Neural crest cell (in vitro differentiated cells): ENCODE results near the gene AMACR. TPM values are rescaled to one million over a fixed set of nuclear protein-coding genes. Genes with fewer than 3 reads are reported as not detected.
"Not testable (repeated sequence)": the region's sequence is repeated elsewhere in the genome, so short reads cannot be mapped to it uniquely, and the experiment has no call there.

Experiments used
- DNase-seq: peaks from one replicate; pipeline ENCODE4 v3.0.0; 2021; ENCODE audit warnings: low read depth, mixed read lengths, low spot score
- H3K27ac Mint-ChIP-seq: one replicate; pipeline ENCODE4 v1.8.0; 2021; ENCODE audit warnings: mild to moderate bottlenecking, mixed read lengths; ENCODE audit not compliant: unreplicated experiment
- H3K27me3 Mint-ChIP-seq: 2 replicates; pipeline ENCODE4 v1.8.0; 2021; ENCODE audit warnings: low read depth, mild to moderate bottlenecking, mixed read lengths
- H3K36me3 Mint-ChIP-seq: 2 replicates; pipeline ENCODE4 v1.8.0; 2021; ENCODE audit warnings: low read depth, mild to moderate bottlenecking, mixed read lengths
- H3K4me1 Mint-ChIP-seq: 2 replicates; pipeline ENCODE4 v1.8.0; 2021; ENCODE audit warnings: mixed read lengths
- H3K4me3 Mint-ChIP-seq: one replicate; pipeline ENCODE4 v1.8.0; 2021; ENCODE audit warnings: mild to moderate bottlenecking, mixed read lengths
- H3K9me3 Mint-ChIP-seq: 2 replicates; pipeline ENCODE4 v1.8.0; 2021; ENCODE audit warnings: mixed read lengths
- total RNA-seq: library from RNA; stranded (reverse); gene quantifications from 2 replicates; pipeline ENCODE4 v1.2.1, GENCODE V29; 2021
- TF ChIP-seq, protein P1 (sequence below): fragments of 200-600 bp; sonication (generic); conservative IDR thresholded peaks from 2 replicates; pipeline ENCODE4 v1.5.0; 2021; ENCODE audit warnings: antibody characterized with exemption, mild to moderate bottlenecking

Gene AMACR
- total RNA-seq, 1 donor from 2014 or later: 14.3 TPM

DNA sequence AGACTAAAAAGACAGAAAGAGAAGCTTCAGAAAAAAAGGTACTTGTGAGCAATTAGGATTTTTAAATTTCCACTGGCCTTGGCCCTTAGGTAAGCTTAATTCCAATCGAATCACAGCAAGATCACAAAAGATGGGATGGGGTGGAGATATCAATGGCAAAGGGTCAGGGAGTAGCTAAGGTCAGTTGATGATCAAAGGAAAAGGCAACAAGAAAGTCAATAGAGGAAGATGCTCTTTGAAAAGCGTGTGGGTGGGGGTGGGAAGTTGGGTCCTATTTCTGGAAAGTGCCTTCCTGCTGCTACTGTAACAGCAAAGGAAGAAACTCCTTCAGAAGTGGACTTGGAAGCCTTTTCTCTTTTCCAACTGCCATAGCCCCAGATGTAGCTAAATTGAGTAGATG lies 27.9 kb upstream of the AMACR start:
- Mint-ChIP-seq H3K27ac (peak overlapping the region; percentile 85), H3K27me3 (no peaks in the 10 kb centered on the region), H3K36me3 (peaks cover 23% of the 10 kb centered on the region), H3K4me1 (peaks cover 53% of the 10 kb centered on the region), H3K9me3 (peaks cover 5% of the 10 kb centered on the region), H3K4me3 (peak overlapping the region; percentile 28)
- TF ChIP-seq, protein P1, sequence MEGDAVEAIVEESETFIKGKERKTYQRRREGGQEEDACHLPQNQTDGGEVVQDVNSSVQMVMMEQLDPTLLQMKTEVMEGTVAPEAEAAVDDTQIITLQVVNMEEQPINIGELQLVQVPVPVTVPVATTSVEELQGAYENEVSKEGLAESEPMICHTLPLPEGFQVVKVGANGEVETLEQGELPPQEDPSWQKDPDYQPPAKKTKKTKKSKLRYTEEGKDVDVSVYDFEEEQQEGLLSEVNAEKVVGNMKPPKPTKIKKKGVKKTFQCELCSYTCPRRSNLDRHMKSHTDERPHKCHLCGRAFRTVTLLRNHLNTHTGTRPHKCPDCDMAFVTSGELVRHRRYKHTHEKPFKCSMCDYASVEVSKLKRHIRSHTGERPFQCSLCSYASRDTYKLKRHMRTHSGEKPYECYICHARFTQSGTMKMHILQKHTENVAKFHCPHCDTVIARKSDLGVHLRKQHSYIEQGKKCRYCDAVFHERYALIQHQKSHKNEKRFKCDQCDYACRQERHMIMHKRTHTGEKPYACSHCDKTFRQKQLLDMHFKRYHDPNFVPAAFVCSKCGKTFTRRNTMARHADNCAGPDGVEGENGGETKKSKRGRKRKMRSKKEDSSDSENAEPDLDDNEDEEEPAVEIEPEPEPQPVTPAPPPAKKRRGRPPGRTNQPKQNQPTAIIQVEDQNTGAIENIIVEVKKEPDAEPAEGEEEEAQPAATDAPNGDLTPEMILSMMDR: no peak
- DNase-seq: no peak

DNA sequence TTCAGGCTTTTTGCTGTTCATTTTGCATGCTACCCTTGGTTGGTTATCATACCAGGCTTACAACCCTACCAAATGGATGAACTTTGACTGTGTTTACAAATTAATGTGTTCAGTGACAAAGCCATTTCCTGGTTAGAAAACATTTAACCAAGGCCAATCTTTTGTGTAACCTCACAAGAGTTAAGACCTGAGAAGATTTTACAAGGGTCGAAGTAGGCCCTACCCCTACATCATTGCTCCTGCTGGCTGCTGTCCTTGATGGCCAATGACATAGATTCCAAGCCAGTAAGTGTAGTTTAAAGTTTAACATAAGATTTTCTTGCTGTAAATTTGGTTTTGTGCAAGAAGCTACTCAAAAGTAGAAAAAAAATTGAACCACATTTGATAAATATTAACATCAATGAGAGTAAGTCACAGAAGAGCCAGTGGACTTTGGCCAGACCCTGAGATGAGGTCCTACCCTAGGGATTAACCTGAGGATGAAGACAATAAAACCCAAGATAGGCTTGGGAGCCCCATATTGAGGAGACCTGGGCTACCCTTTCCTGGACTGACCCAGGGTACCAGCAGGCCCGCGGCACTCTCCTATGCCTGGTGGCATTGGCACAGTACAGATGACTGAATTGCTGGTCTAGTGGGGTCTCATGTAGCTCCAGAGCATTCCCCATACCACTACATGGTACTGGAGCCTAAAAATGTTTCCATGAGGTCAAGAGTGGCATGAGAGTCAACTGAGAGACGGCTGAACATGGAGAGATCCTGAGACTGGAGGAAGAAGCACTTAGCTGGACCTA lies 26.9 kb upstream of the AMACR start:
- peaks cover 8% of the 10 kb centered on the region for H3K9me3 Mint-ChIP-seq
- no peak overlapping the region for H3K4me3 Mint-ChIP-seq
- H3K27me3 Mint-ChIP-seq: no peaks in the 10 kb centered on the region
- DNase-seq: no peak
- peaks cover 45% of the 10 kb centered on the region for H3K4me1 Mint-ChIP-seq
- peaks cover 27% of the 10 kb centered on the region for H3K36me3 Mint-ChIP-seq
- TF ChIP-seq, protein P1: no peak
- H3K27ac Mint-ChIP-seq: peak overlapping the region; percentile 39

DNA sequence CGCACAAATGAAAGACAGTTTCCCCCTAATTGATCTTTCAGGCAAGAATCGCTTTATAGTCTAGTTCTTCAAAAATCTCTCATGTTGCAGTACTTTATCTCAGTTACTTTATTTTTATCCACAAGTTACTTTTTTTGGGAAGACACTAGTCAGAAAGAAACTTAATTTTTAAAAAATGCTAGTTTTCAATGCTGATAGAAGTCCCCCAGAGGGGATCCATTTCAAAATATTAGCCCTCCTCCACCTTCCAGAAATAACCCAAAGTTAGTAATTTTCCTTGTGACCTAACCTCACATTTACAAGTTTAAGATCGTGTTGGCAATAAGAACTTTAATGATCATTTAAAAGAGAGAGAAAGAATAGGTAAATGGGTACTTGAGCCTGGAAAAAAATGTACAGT lies 24.1 kb upstream of the AMACR start:
- DNase-seq: no peak
- Mint-ChIP-seq H3K27me3 (no peaks in the 10 kb centered on the region), H3K36me3 (peaks cover 27% of the 10 kb centered on the region), H3K9me3 (peaks cover 6% of the 10 kb centered on the region), H3K4me1 (peaks cover 19% of the 10 kb centered on the region), H3K4me3 (no peak overlapping the region), H3K27ac (no peak overlapping the region)
- TF ChIP-seq, protein P1: no peak

DNA sequence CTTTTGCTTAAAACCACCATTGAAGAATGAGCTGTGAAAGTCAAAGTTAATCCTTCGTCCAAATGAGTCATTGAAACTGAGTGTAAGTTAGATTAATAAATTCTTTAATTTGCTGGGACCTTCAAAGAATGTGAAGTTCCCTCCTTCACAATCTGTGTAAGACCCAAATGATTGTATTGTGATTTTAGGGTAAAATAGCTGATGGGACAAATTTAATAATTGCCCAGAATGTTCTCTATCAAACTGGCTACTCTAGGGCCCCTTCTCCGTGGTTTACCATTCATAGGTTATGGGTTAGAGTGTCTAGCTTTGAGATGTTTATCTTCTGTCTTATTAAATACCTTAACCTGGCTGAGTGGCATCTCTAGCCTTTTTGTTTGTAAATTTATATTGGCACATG lies 23.3 kb upstream of the AMACR start:
- Mint-ChIP-seq H3K9me3 (peaks cover 6% of the 10 kb centered on the region), H3K4me1 (peaks cover 18% of the 10 kb centered on the region), H3K27me3 (no peaks in the 10 kb centered on the region), H3K36me3 (peaks cover 29% of the 10 kb centered on the region), H3K4me3 (no peak overlapping the region), H3K27ac (no peak overlapping the region)
- DNase-seq: no peak
- TF ChIP-seq, protein P1: no peak

DNA sequence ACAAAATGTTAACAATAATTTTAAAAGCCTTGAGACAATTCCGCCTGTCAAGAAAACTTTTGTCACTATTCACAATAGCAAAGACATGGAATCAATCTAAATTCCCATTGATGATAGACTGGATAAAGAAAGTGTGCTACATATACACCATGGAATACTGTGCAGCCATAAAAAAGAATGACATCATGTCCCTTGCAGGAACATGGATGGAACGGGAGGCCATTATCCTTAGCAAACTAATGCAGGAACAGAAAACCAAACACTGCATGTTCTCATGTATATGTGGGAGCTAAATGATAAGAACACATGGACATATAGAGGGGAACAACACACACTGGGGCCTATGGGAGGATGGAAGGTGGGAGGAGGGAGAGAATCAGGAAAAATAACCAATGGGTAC lies 22.7 kb upstream of the AMACR start:
- Mint-ChIP-seq H3K36me3 (peaks cover 29% of the 10 kb centered on the region), H3K4me1 (peaks cover 13% of the 10 kb centered on the region)
- not testable (repeated sequence) for H3K27me3 Mint-ChIP-seq

DNA sequence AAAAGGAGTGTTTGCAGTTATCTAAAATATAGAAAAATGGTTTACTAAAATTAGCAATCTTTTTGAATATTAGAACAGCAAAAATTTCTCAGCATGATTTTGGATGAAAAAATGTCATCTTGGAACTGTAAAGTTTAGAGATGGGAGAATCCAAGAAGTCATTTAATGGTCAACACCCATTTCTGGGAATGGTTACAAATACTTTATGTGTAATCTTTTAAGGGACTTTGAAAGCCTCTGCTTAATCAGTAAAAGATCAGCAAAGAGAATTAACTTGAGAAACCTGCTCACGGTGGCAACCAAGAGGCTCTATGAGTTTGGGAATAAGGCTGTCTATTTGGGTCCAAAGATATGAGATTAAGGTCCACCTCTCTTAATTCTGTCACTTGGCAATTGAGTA lies 22.2 kb upstream of the AMACR start:
- Mint-ChIP-seq H3K27ac (no peak overlapping the region), H3K9me3 (peaks cover 6% of the 10 kb centered on the region), H3K27me3 (no peaks in the 10 kb centered on the region), H3K4me1 (peaks cover 8% of the 10 kb centered on the region), H3K4me3 (no peak overlapping the region), H3K36me3 (peaks cover 25% of the 10 kb centered on the region)
- TF ChIP-seq, protein P1: no peak
- no peak for DNase-seq

More for the DNA sequence above, 22.7 kb upstream of the AMACR start:
- DNase-seq, H3K9me3 Mint-ChIP-seq, H3K4me3 Mint-ChIP-seq: not testable (repeated sequence)
- H3K27ac Mint-ChIP-seq: peak overlapping the region; percentile 60
